GM12878 (cell line): Measurements from ENCODE around the gene TLL1. TPM values are rescaled to one million over a fixed set of nuclear protein-coding genes. Genes with fewer than 3 reads are reported as not detected.

Source experiments
- ATAC-seq: fragments of 200-7000 bp; cut with Tn5 transposase; 3 replicates; pipeline ENCODE4 v1.9.1; 2020; ENCODE audit warnings: mild to moderate bottlenecking, moderate library complexity
- BruUV-seq: library from RNA; stranded (reverse); fragments of 400-500 nt; replicated peaks from 2 replicates; lab custom pipeline; 2021; lab: Mats Ljungman, UMichigan
- CTCF ChIA-PET: fragments of 300-600 bp; sonication (Branson Sonifier 250); formaldehyde crosslinking; extraction: SDS; loops from one replicate; lab custom pipeline; 2021; ENCODE audit warnings: inconsistent platforms; lab: Yijun Ruan, JAX
- POLR2A ChIA-PET: fragments of 350-600 bp; formaldehyde crosslinking; extraction: SDS; loops from one replicate; lab custom pipeline; 2021; ENCODE audit warnings: inconsistent platforms; lab: Charles Lee
- RAD21 ChIA-PET: fragments of 300-600 bp; sonication (Branson Sonifier 250); formaldehyde crosslinking; loops from one replicate; lab custom pipeline; 2023; ENCODE audit warnings: antibody characterized with exemption; ENCODE audit not compliant: unreplicated experiment; lab: Charles Lee
- SMC1A ChIA-PET: fragments of 300-600 bp; sonication (Branson Sonifier 250); formaldehyde crosslinking; loops from one replicate; lab custom pipeline; 2023; ENCODE audit not compliant: unreplicated experiment, uncharacterized antibody; lab: Charles Lee
- DNase-seq: peaks from one replicate; pipeline ENCODE4 v3.0.0-alpha.2; 2011; ENCODE audit warnings: low read depth, low spot score
- FAIRE-seq: peaks from 3 replicates; lab custom pipeline; 2011; peaks lifted over from hg19 to GRCh38; lab: Jason Lieb, UNC
- H2AFZ ChIP-seq: 2 replicates; pipeline ENCODE4 v1.6.0; 2011; ENCODE audit warnings: low read depth, low read length, control low read depth; ENCODE audit not compliant: control insufficient read depth
- H3K27ac ChIP-seq: 2 replicates; pipeline ENCODE4 v1.5.1; 2011; ENCODE audit warnings: control low read depth; ENCODE audit not compliant: control insufficient read depth, insufficient read depth
- H3K27me3 ChIP-seq, 2 experiments: replicated peaks in 1 of 2; 2 replicates each; pipeline versions ENCODE4 v1.6.0 to v1.6.1; 2011; ENCODE audit warnings: low read length in 1 of 2; ENCODE audit not compliant: control insufficient read depth in 2 of 2, insufficient read depth in 2 of 2
- H3K36me3 ChIP-seq, 2 experiments: 2 replicates each; pipeline ENCODE4 v1.5.1; 2011; ENCODE audit warnings: low read length in 1 of 2; ENCODE audit not compliant: control insufficient read depth in 2 of 2, insufficient read depth in 2 of 2
- H3K4me1 ChIP-seq: 2 replicates; pipeline ENCODE4 v1.6.1; 2011; ENCODE audit warnings: mild to moderate bottlenecking, low read length, moderate library complexity, mixed read lengths; ENCODE audit not compliant: control insufficient read depth, insufficient read depth
- H3K4me2 ChIP-seq: 2 replicates; pipeline ENCODE4 v1.6.0; 2011; ENCODE audit warnings: control low read depth; ENCODE audit not compliant: control insufficient read depth, insufficient read depth
- H3K4me3 ChIP-seq: fragments of 200-600 bp; sonication (generic); 2 replicates; pipeline ENCODE4 v1.5.1; 2016
- H3K79me2 ChIP-seq: 2 replicates; pipeline ENCODE4 v1.6.0; 2011; ENCODE audit warnings: low read length; ENCODE audit not compliant: control insufficient read depth, insufficient read depth
- H3K9ac ChIP-seq: 2 replicates; pipeline ENCODE4 v1.8.0; 2011; ENCODE audit warnings: low read length, control low read depth, mixed read lengths; ENCODE audit not compliant: control insufficient read depth, insufficient read depth
- H3K9me3 ChIP-seq: replicated peaks from 3 replicates; pipeline ENCODE4 v1.5.1; 2011; ENCODE audit warnings: mild to moderate bottlenecking, low read length; ENCODE audit not compliant: control insufficient read depth, insufficient read depth
- H4K20me1 ChIP-seq: 2 replicates; pipeline ENCODE4 v1.6.0; 2011; ENCODE audit not compliant: control insufficient read depth, insufficient read depth
- BCL3 ChIP-seq: IDR thresholded peaks from 2 replicates; pipeline ENCODE4 v1.6.1; 2011; ENCODE audit warnings: borderline replicate concordance, low read depth, mild to moderate bottlenecking, moderate library complexity, low read length; ENCODE audit not compliant: insufficient read depth, poor library complexity, severe bottlenecking
- ETV6 ChIP-seq, 2 experiments: fragments of 450-650 bp in 1 of 2; IDR thresholded peaks in 1 of 2; conservative IDR thresholded peaks in 1 of 2; 2 replicates each; pipeline ENCODE4 v1.6.1; 2014; ENCODE audit warnings: antibody characterized with exemption in 1 of 2, borderline replicate concordance in 1 of 2, low read depth in 1 of 2, mild to moderate bottlenecking in 1 of 2, moderate library complexity in 1 of 2
- FOXM1 ChIP-seq: IDR thresholded peaks from 2 replicates; pipeline ENCODE4 v1.6.1; 2012; ENCODE audit warnings: low read depth, mild to moderate bottlenecking, inconsistent platforms, low read length, moderate library complexity
- HDAC6 ChIP-seq: fragments of 200-600 bp; sonication (generic); IDR thresholded peaks from one replicate; pipeline ENCODE4 v1.8.0; 2017; ENCODE audit warnings: antibody characterized with exemption; ENCODE audit not compliant: unreplicated experiment
- JUND ChIP-seq: IDR thresholded peaks from 2 replicates; pipeline ENCODE4 v1.6.1; 2012; ENCODE audit warnings: low read depth, mild to moderate bottlenecking, low read length, improper control_type of control experiment, moderate library complexity
- KLF5 ChIP-seq: fragments of 450-650 bp; IDR thresholded peaks from 2 replicates; pipeline ENCODE4 v1.6.1; 2014; ENCODE audit warnings: mild to moderate bottlenecking; ENCODE audit not compliant: partially characterized antibody
- NFXL1 ChIP-seq: fragments of 450-650 bp; IDR thresholded peaks from 2 replicates; pipeline ENCODE4 v1.6.1; 2017; ENCODE audit warnings: antibody characterized with exemption, mild to moderate bottlenecking, borderline replicate concordance
- PAX8 ChIP-seq: fragments of 450-650 bp; IDR thresholded peaks from 2 replicates; pipeline ENCODE4 v1.6.1; 2017; ENCODE audit warnings: mild to moderate bottlenecking, moderate library complexity
- PBX3 ChIP-seq: IDR thresholded peaks from 2 replicates; pipeline ENCODE4 v1.6.1; 2011; ENCODE audit warnings: mild to moderate bottlenecking, low read depth, low read length, moderate library complexity; ENCODE audit not compliant: insufficient replicate concordance
- RELB ChIP-seq: fragments of 450-650 bp; IDR thresholded peaks from 2 replicates; pipeline ENCODE4 v1.6.1; 2017; ENCODE audit warnings: low read depth, mild to moderate bottlenecking, moderate library complexity
- SIN3A ChIP-seq: IDR thresholded peaks from 2 replicates; pipeline ENCODE4 v1.6.1; 2012; ENCODE audit warnings: low read depth, low read length, improper control_type of control experiment
- SMARCA5 ChIP-seq: fragments of 450-650 bp; IDR thresholded peaks from 2 replicates; pipeline ENCODE4 v1.6.1; 2017; ENCODE audit warnings: mild to moderate bottlenecking
- SREBF2 ChIP-seq: IDR thresholded peaks from 2 replicates; pipeline ENCODE4 v1.6.1; 2012; ENCODE audit warnings: mild to moderate bottlenecking, low read length
- TARDBP ChIP-seq: IDR thresholded peaks from 2 replicates; pipeline ENCODE4 v1.6.1; 2016; ENCODE audit warnings: borderline replicate concordance
- TBL1XR1 ChIP-seq: IDR thresholded peaks from 2 replicates; pipeline ENCODE4 v1.6.1; 2012; ENCODE audit warnings: low read depth, low read length, improper control_type of control experiment
- ZNF207 ChIP-seq: fragments of 450-650 bp; IDR thresholded peaks from 2 replicates; pipeline ENCODE4 v1.6.1; 2014; ENCODE audit warnings: antibody characterized with exemption, mild to moderate bottlenecking, borderline replicate concordance
- WGBS: methylation state at CpG from one replicate; pipeline ENCODE4 v1.1.6; 2016; ENCODE audit warnings: low lambda C conversion rate; ENCODE audit not compliant: insufficient replicate concordance, insufficient coverage; ENCODE audit errors: missing lambda C conversion rate; 5-methylcytosine and 5-hydroxymethylcytosine counted together
- in situ Hi-C: fragments of 300-500 bp; cut with MboI; formaldehyde crosslinking; loops from 9 replicates; pipeline ENCODE4 v1.14.3; 2018; ENCODE audit warnings: mixed read lengths
- intact Hi-C: fragments of 100-400 bp; cut with micrococcal nuclease; formaldehyde crosslinking; loops from one replicate; pipeline ENCODE4 v1.14.2; 2022; ENCODE audit not compliant: unreplicated experiment
- polyA plus RNA-seq, 11 experiments: library from polyadenylated mRNA; depleted of rRNA in 4 of 11; unstranded in 6 of 11; stranded (reverse) in 5 of 11; fragments of >200 nt; fragmentation: Nextera tagmentation in 4 of 11; fragmentation: Illumina TruSeq in 1 of 11; extraction: Ambion mirVana in 4 of 11; extraction: Trizol in 1 of 11; gene quantifications; 1 replicate in 1 of 11; 2 replicates in 10 of 11; pipeline versions ENCODE4 v1.2.1 to v1.2.3, GENCODE V29; 2011 to 2016; ENCODE audit warnings: inconsistent platforms in 2 of 11, missing spikeins in 2 of 11, low read depth in 1 of 11
- total RNA-seq, 4 experiments: library from RNA; depleted of rRNA in 3 of 4; stranded (reverse); fragments of >200 nt in 3 of 4; fragmentation: Illumina TruSeq in 1 of 4; extraction: Trizol in 1 of 4; gene quantifications; 2 replicates each; pipeline versions ENCODE4 v1.2.1 to v1.2.3, GENCODE V29; 2013 to 2021
- TF ChIP-seq, protein P1 (sequence below): IDR thresholded peaks from 2 replicates; pipeline ENCODE4 v1.6.1; 2012; ENCODE audit warnings: low read depth, low read length, improper control_type of control experiment
- TF ChIP-seq, protein P2 (sequence below): IDR thresholded peaks from 2 replicates; pipeline ENCODE4 v1.6.1; 2012; ENCODE audit warnings: low read depth, low read length, improper control_type of control experiment

The TLL1 gene
- total and polyA plus RNA-seq, 10 of the 15 experiments (the other 5 are each of a cell fraction or from before 2014, with no cell fraction given) = 0.02 to 0.31 (median 0.05) TPM; not detected in 2

- TF ChIP-seq KLF5 (no peak), RELB (no peak), TBL1XR1 (no peak), ETV6 (conservative IDR thresholded peaks at IDR 0.05 in 1 of 2, IDR thresholded peaks at IDR 0.05 in 1 of 2; ENCODE audit: borderline replicate concordance in 1 of 2, low read depth in 1 of 2) (no peak), SMARCA5 (no peak), BCL3 (no peak), SREBF2 (no peak)
These were observed 90.6 kb downstream of the TLL1 start (continued) for GRCh38 chr4:165963621-165964020.

DNA sequence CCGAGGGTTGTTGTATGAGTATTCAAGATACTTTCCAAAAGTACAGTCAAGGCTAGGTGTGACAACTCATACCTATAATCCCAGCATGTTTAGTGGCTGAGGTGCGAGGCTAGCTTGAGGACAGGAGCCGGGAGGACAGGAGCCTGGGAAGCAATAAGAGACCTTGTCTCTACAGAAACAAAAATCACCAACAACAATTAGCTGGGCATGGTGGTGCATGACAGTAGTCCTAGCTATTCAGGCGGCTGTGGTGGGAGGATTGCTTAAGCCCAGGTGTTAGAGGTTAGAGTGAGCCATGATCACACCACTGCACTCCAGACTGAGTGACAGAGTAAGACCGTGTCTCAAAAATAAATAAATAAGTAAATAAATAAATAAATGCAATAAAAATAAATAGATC is 91.6 kb downstream of the TLL1 start:
- H4K20me1 ChIP-seq = no peaks in the 10 kb centered on the region
- CTCF ChIA-PET = no interaction called here
- H3K4me3 ChIP-seq = no peak overlapping the region
- no peaks in the 10 kb centered on the region for H3K9me3 ChIP-seq
- no peak for ATAC-seq
- H3K27ac ChIP-seq = no peak overlapping the region
- intact Hi-C loops (no loop called here), in situ Hi-C loops (no loop called here)
- RAD21 ChIA-PET = no interaction called here
- no peaks in the 10 kb centered on the region for H3K4me1 ChIP-seq
- no peak overlapping the region for H3K9ac ChIP-seq
- 13% methylated on average over 5 of the region's 5 CpGs for WGBS
- SMC1A ChIA-PET = interaction anchor here (0.6 kb wide), 1 partner anchor 252 kb away, joined by 3 read pairs; no protein-coding TSS in a partner anchor
- H3K4me2 ChIP-seq = no peak overlapping the region
- no peaks in the 10 kb centered on the region for H3K36me3 ChIP-seq
- H3K27me3 ChIP-seq = no peaks in the 10 kb centered on the region
- no peaks in the 10 kb centered on the region for H3K79me2 ChIP-seq
- no TSS peak for BruUV-seq
- H2AFZ ChIP-seq = no peak overlapping the region
- no peak for FAIRE-seq
- POLR2A ChIA-PET = no interaction called here
- DNase-seq = no peak
- TF ChIP-seq SIN3A = no peak
- TF ChIP-seq PAX8 = no peak
- TF ChIP-seq HDAC6 = no peak
- TF ChIP-seq, protein P1, sequence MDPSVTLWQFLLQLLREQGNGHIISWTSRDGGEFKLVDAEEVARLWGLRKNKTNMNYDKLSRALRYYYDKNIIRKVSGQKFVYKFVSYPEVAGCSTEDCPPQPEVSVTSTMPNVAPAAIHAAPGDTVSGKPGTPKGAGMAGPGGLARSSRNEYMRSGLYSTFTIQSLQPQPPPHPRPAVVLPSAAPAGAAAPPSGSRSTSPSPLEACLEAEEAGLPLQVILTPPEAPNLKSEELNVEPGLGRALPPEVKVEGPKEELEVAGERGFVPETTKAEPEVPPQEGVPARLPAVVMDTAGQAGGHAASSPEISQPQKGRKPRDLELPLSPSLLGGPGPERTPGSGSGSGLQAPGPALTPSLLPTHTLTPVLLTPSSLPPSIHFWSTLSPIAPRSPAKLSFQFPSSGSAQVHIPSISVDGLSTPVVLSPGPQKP = no peak
- TF ChIP-seq FOXM1 = no peak
- TF ChIP-seq TARDBP = no peak
- no peak for TF ChIP-seq ZNF207
- TF ChIP-seq, protein P2, sequence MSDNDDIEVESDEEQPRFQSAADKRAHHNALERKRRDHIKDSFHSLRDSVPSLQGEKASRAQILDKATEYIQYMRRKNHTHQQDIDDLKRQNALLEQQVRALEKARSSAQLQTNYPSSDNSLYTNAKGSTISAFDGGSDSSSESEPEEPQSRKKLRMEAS = no peak
- no peak for TF ChIP-seq NFXL1
- TF ChIP-seq JUND = no peak
- no peak for TF ChIP-seq PBX3
